Aorta (tissue), 5 donors: ENCODE results near the gene LEO1. TPM values are rescaled to one million over a fixed set of nuclear protein-coding genes. Genes with fewer than 3 reads are reported as not detected.
"Not testable (repeated sequence)": the region's sequence is repeated elsewhere in the genome, so short reads cannot be mapped to it uniquely, and the experiment has no call there.

ENCODE experiments used
- ATAC-seq: fragments of 200-7000 bp; cut with Tn5 transposase; one replicate; pipeline ENCODE4 v1.9.1; 2022; ENCODE audit warnings: moderate library complexity; ENCODE audit not compliant: low FRiP score
- DNase-seq, 2 donors: peaks; one replicate each; pipeline ENCODE4 v3.0.0-alpha.2; 2020
- H3K27ac ChIP-seq, 2 donors: one replicate each; pipeline ENCODE4 v1.5.1; 2013; ENCODE audit warnings: low read length in 2 of 2, mild to moderate bottlenecking in 2 of 2, moderate library complexity in 2 of 2, control low read depth in 1 of 2, inconsistent platforms in 1 of 2, low read depth in 1 of 2
- H3K27me3 ChIP-seq, 2 donors: one replicate each; pipeline ENCODE4 v1.6.1; 2013; ENCODE audit warnings: control low read depth in 1 of 2, low read length in 1 of 2, mild to moderate bottlenecking in 1 of 2, moderate library complexity in 1 of 2; ENCODE audit not compliant: insufficient read depth in 2 of 2, control insufficient read depth in 1 of 2
- H3K36me3 ChIP-seq, 2 donors: one replicate each; pipeline ENCODE4 v1.6.1; 2013; ENCODE audit warnings: control low read depth in 1 of 2, low read length in 1 of 2, mild to moderate bottlenecking in 1 of 2; ENCODE audit not compliant: insufficient read depth in 2 of 2, control insufficient read depth in 1 of 2
- H3K4me1 ChIP-seq, 2 donors: one replicate each; pipeline ENCODE4 v1.6.1; 2013; ENCODE audit warnings: low read length in 2 of 2, control low read depth in 1 of 2, mild to moderate bottlenecking in 1 of 2, moderate library complexity in 1 of 2; ENCODE audit not compliant: insufficient read depth in 2 of 2, control insufficient read depth in 1 of 2
- H3K4me3 ChIP-seq, 2 donors: one replicate each; pipeline ENCODE4 v1.5.1; 2013; ENCODE audit warnings: low read length in 2 of 2, control low read depth in 1 of 2, mild to moderate bottlenecking in 1 of 2
- H3K9me3 ChIP-seq: one replicate; pipeline ENCODE4 v1.6.1; 2013; ENCODE audit warnings: mild to moderate bottlenecking, low read length; ENCODE audit not compliant: control insufficient read depth
- WGBS, 2 donors: extraction: QIAGEN DNeasy Blood & Tissue Kit; methylation state at CpG; one replicate each; pipeline ENCODE4 v1.1.7; 2013; 5-methylcytosine and 5-hydroxymethylcytosine counted together
- intact Hi-C, 2 donors: fragments of 100-400 bp; cut with DNase I; formaldehyde crosslinking; loops; one replicate each; pipeline versions ENCODE4 v1.14.2 to v1.15.0; 2022
- polyA plus RNA-seq, 2 donors: library from polyadenylated mRNA; stranded (reverse); fragments of 200-250 nt; gene quantifications; one replicate each; pipeline ENCODE4 v1.2.3, GENCODE V29; 2013
- total RNA-seq, 2 donors: library from RNA; stranded (reverse); fragmentation: NEBNext Ultra II Directional; extraction: Animal tissue kit (Norgen Biotek cat#: 25700); gene quantifications; one replicate each; pipeline ENCODE4 v1.2.1, GENCODE V29; 2021
- donor health status: healthy with polysubstance abuse.
- donor health status: Bipolar disorder and iron deficiency.
- donor health status: DM: no; HTN: no; CAD: no.
- donor health status: DM: no; HTN: no; CAD: no.
- donor health status: DM: yes; HTN: yes; CAD: no.

LEO1 gene
- total and polyA plus RNA-seq, 4 donors = 7.4 to 10.3 (median 9.0) TPM

DNA sequence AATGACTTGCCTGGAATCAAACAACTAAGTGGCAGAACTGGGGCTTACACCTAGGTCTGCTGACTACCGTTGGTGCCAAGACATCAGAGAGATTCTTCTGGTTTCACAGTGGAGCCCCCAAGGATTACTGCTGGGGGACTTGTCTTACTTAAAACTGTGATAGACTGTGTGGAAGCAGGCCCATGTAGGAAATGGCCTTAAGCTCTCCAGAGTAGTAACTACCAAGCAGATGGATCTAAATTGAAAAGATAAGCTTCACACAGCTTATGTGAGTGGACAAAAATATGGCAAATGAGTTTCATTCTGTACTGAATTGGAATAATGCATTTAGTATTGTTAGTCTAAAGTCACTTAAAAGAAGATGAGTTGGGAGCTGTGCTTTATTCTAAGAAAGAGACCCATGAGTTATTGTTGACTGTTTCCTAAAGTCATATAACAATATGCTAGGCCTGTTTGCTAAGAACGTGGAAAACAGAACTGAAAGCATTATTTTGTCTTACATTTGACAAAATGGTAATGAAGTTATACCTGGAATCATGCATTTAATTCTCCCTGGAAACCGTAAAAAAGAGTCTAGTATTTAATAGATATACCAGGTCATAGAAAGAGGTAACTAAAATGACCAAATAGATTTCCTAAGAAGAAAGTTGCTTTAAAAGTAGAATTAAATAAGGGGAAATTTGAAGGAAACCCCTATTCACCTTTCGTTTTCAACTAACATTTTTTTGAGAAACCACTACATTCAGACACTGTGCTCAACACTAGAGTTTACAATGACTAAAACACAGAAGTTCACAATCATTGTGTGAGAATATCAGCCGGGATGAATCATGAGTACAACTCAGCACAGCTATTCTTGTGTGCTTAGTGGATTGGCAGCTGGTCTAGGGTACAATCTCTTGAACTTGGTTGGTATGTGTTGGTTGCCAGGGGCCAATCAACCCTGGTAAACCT is 34.4 kb upstream of the LEO1 start:
- 82 to 85% methylated on average over 5 of the region's 5 CpGs for WGBS, 2 donors
- Histone ChIP-seq H3K9me3 (no peaks in the 10 kb centered on the region), H3K4me1 (no peaks in the 10 kb centered on the region), H3K36me3 (no peaks in the 10 kb centered on the region), H3K4me3 (no peak overlapping the region), H3K27me3 (no peaks in the 10 kb centered on the region), H3K27ac (no peak overlapping the region)
- intact Hi-C loops = no loop called here
- DNase-seq (no peak), ATAC-seq (no peak)

DNA sequence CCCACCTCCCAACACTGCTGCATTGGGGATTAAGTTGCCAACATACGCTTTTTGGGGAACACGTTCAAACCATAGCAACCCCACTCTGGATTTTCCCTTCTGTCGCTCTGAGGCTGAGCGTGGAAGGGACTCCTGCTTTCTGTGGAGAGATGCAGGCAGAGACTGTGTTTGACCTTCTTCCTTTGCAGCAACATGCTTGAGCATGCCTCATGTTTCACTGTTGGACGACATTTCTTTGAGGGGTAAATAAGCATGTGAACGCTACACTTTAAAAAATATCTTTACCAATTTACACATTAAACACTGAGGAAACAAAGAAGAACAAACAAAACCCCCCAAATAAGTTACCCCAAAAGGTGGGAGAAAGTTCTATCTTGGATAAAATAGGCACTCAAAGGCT is 33.2 kb upstream of the LEO1 start:
- Histone ChIP-seq H3K27ac (no peak overlapping the region), H3K4me3 (no peak overlapping the region), H3K36me3 (no peaks in the 10 kb centered on the region), H3K4me1 (no peaks in the 10 kb centered on the region), H3K27me3 (no peaks in the 10 kb centered on the region), H3K9me3 (no peaks in the 10 kb centered on the region)
- 94 to 95% methylated on average over 6 of the region's 6 CpGs for WGBS, 2 donors
- no peak for ATAC-seq
- intact Hi-C loops = no loop called here
- DNase-seq = no peak

GRCh38 chr15:52003710-52004109 is 32.1 kb upstream of the LEO1 start:
- no peak overlapping the region for H3K27ac ChIP-seq
- no peaks in the 10 kb centered on the region for H3K4me1 ChIP-seq
- ATAC-seq (no peak), DNase-seq (no peak)
- H3K27me3 ChIP-seq = no peaks in the 10 kb centered on the region
- WGBS, 2 donors = 63 to 86% methylated on average over 1 of the region's 1 CpG
- intact Hi-C loops = no loop called here
- no peaks in the 10 kb centered on the region for H3K36me3 ChIP-seq
- no peak overlapping the region for H3K4me3 ChIP-seq
- no peaks in the 10 kb centered on the region for H3K9me3 ChIP-seq

DNA sequence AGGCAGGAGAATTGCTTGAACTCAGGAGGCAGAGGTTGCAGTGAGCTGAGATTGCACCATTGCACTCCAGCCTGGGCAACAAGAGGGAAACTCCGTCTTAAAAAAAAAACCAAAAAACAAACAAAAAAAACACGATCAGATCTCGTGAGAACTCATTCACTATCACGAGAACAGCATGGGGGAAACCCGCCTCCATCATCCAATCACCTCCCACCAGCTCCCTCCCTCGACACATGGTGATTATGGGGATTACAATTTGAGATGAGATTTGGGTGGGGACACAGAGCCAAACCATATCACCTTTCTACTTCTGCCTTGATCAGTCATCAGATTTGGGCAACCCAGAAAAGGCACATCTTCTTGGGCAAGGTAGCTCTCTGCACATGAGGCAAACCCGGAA is 31.5 kb upstream of the LEO1 start:
- intact Hi-C loops, H3K9me3 ChIP-seq, ATAC-seq, DNase-seq, H3K27ac ChIP-seq, H3K27me3 ChIP-seq, H3K4me3 ChIP-seq, H3K4me1 ChIP-seq, H3K36me3 ChIP-seq: not testable (repeated sequence)
- WGBS, 2 donors = 89 to 90% methylated on average over 7 of the region's 7 CpGs

GRCh38 chr15:52002351-52002750 is 30.8 kb upstream of the LEO1 start:
- ATAC-seq (no peak), DNase-seq (no peak)
- no peaks in the 10 kb centered on the region for H3K36me3 ChIP-seq
- H3K4me3 ChIP-seq = no peak overlapping the region
- H3K4me1 ChIP-seq = no peaks in the 10 kb centered on the region
- WGBS, 2 donors = 75 to 83% methylated on average over 2 of the region's 2 CpGs
- H3K27me3 ChIP-seq = no peaks in the 10 kb centered on the region
- intact Hi-C loops = no loop called here
- no peaks in the 10 kb centered on the region for H3K9me3 ChIP-seq
- H3K27ac ChIP-seq = no peak overlapping the region

DNA sequence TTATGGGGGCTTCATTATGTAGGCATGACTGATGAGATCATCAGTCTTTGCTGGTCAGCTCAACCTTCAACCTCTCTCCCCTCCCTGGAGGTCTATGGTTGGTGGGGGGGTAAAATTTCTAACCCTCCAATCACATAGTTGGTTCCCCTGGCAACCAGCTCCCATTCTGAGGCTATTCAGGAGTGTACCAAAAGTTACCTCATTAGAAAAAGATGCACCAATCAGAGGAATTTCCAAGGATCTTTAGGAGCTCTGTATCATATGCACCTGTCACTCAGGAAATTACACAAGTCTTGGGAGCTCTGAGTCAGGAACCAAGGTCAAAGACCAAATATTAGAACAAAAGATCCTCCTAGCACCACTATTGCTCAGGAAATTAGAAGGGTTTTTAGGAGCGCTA is 21.4 kb upstream of the LEO1 start:
- intact Hi-C loops = loop anchor here in 1 of 2 donors (10.0 kb wide), 1 partner anchor 82 kb away; no protein-coding TSS in a partner anchor
- Histone ChIP-seq H3K27ac (no peak overlapping the region), H3K9me3 (no peaks in the 10 kb centered on the region), H3K4me3 (no peak overlapping the region), H3K4me1 (no peaks in the 10 kb centered on the region), H3K27me3 (no peaks in the 10 kb centered on the region), H3K36me3 (no peaks in the 10 kb centered on the region)
- ATAC-seq = no peak
- WGBS, 2 donors = 97% methylated on average over 1 of the region's 1 CpG
- DNase-seq = no peak

DNA sequence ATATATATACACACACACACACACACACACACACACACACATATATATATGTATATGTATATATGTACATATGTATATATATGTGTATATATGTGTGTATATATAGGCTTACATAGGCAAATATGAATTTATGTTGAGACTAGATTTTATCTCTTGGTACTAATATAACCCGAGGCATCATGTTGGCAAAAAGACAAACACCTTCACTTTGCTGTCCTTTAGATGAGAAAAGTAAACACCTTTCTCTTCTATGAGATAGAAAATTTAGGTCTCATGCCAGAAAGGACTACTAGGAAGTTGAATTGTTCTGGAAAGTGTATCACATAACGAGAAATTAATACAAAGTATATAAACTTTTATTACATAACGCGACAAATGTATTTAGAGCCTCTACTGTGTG is 19.6 kb upstream of the LEO1 start:
- Histone ChIP-seq H3K36me3 (no peaks in the 10 kb centered on the region), H3K27ac (no peak overlapping the region), H3K4me3 (no peak overlapping the region), H3K9me3 (no peaks in the 10 kb centered on the region), H3K27me3 (no peaks in the 10 kb centered on the region), H3K4me1 (no peaks in the 10 kb centered on the region)
- DNase-seq (no peak), ATAC-seq (no peak)
- intact Hi-C loops = loop anchor here in 1 of 2 donors (10.0 kb wide), 1 partner anchor 84 kb away; no protein-coding TSS in a partner anchor
- WGBS, 2 donors = 87 to 88% methylated on average over 4 of the region's 4 CpGs

GRCh38 chr15:51982770-51983103 is 11.2 kb upstream of the LEO1 start:
- Histone ChIP-seq H3K27me3 (no peaks in the 10 kb centered on the region), H3K4me1 (no peaks in the 10 kb centered on the region), H3K27ac (no peak overlapping the region), H3K4me3 (no peak overlapping the region), H3K36me3 (no peaks in the 10 kb centered on the region), H3K9me3 (no peaks in the 10 kb centered on the region)
- DNase-seq = no peak
- no peak for ATAC-seq
- intact Hi-C loops = no loop called here
